HEK293 (cell line): ENCODE measurements around the gene GJD4.
A peak's percentile ranks its signal among the peaks of the same experiment; 100 is the strongest.

Source experiments
- CTCF ChIA-PET: fragments of 350-600 bp; formaldehyde crosslinking; extraction: SDS; loops from one replicate; lab custom pipeline; 2021; ENCODE audit warnings: antibody characterized with exemption; lab: Yijun Ruan, JAX
- POLR2A ChIA-PET: fragments of 300-600 bp; formaldehyde crosslinking; extraction: SDS; loops from one replicate; lab custom pipeline; 2020; ENCODE audit warnings: antibody characterized with exemption, inconsistent platforms; lab: Yijun Ruan, JAX
- H3K27ac ChIP-seq: fragments of 200-500 bp; sonication (Bioruptor generic); 2 replicates; pipeline ENCODE4 v1.5.1; 2014; ENCODE audit warnings: low read depth, low read length, control low read depth, inconsistent platforms; ENCODE audit errors: extremely low read depth
- H3K36me3 ChIP-seq, 2 experiments: fragments of 200-500 bp in 1 of 2; sonication (Bioruptor generic) in 1 of 2; 1 replicate in 1 of 2; 2 replicates in 1 of 2; pipeline ENCODE4 v1.5.1; 2014 to 2017; ENCODE audit warnings: inconsistent platforms in 2 of 2, low read length in 2 of 2; ENCODE audit not compliant: control insufficient read depth in 2 of 2, insufficient read depth in 1 of 2
- H3K4me1 ChIP-seq: fragments of 200-500 bp; sonication (Bioruptor generic); 2 replicates; pipeline ENCODE4 v1.5.1; 2014; ENCODE audit warnings: mild to moderate bottlenecking, low read length, inconsistent platforms; ENCODE audit not compliant: control insufficient read depth, insufficient read depth
- H3K4me3 ChIP-seq: 2 replicates; pipeline ENCODE4 v1.5.1; 2011; ENCODE audit warnings: low read depth, mild to moderate bottlenecking, control low read depth, low read length, moderate library complexity
- H3K9me3 ChIP-seq: fragments of 200-500 bp; sonication (Bioruptor generic); 2 replicates; pipeline ENCODE4 v1.5.1; 2014; ENCODE audit warnings: low read depth, low read length, inconsistent platforms; ENCODE audit not compliant: control insufficient read depth, insufficient read depth
- CTCF ChIP-seq: fragments of 450-650 bp; formaldehyde crosslinking; IDR thresholded peaks from 2 replicates; pipeline ENCODE4 v1.5.1; 2016; ENCODE audit warnings: missing biosample characterization, missing genetic modification characterization
- GLIS1 ChIP-seq: fragments of 450-650 bp; formaldehyde crosslinking; IDR thresholded peaks from 2 replicates; pipeline ENCODE4 v1.5.1; 2016; ENCODE audit warnings: missing biosample characterization, missing genetic modification characterization
- GLIS2 ChIP-seq: fragments of 450-650 bp; formaldehyde crosslinking; IDR thresholded peaks from 2 replicates; pipeline ENCODE4 v1.5.1; 2016; ENCODE audit warnings: missing biosample characterization, missing genetic modification characterization
- PRDM1 ChIP-seq: fragments of 450-650 bp; formaldehyde crosslinking; IDR thresholded peaks from 2 replicates; pipeline ENCODE4; 2016; ENCODE audit warnings: missing biosample characterization, missing genetic modification characterization
- PRDM4 ChIP-seq: fragments of 450-650 bp; formaldehyde crosslinking; IDR thresholded peaks from 2 replicates; pipeline ENCODE4 v1.5.1; 2017; ENCODE audit warnings: missing biosample characterization, missing genetic modification characterization
- REST ChIP-seq: fragments of 450-650 bp; formaldehyde crosslinking; IDR thresholded peaks from 2 replicates; pipeline ENCODE4 v1.5.1; 2016; ENCODE audit warnings: missing biosample characterization, missing genetic modification characterization
- SCRT2 ChIP-seq: fragments of 450-650 bp; formaldehyde crosslinking; IDR thresholded peaks from 2 replicates; pipeline ENCODE4 v1.5.1; 2016; ENCODE audit warnings: missing biosample characterization, missing genetic modification characterization
- ZBTB17 ChIP-seq: fragments of 450-650 bp; formaldehyde crosslinking; IDR thresholded peaks from 2 replicates; pipeline ENCODE4 v1.5.1; 2016; ENCODE audit warnings: missing biosample characterization, missing genetic modification characterization
- ZIC2 ChIP-seq: fragments of 450-650 bp; formaldehyde crosslinking; IDR thresholded peaks from 2 replicates; pipeline ENCODE4 v1.5.1; 2016; ENCODE audit warnings: missing biosample characterization, missing genetic modification characterization
- ZNF2 ChIP-seq: fragments of 450-650 bp; formaldehyde crosslinking; IDR thresholded peaks from 2 replicates; pipeline ENCODE4 v1.5.1; 2016; ENCODE audit warnings: missing biosample characterization, missing genetic modification characterization
- ZNF23 ChIP-seq: fragments of 450-650 bp; formaldehyde crosslinking; IDR thresholded peaks from 2 replicates; pipeline ENCODE4 v1.5.1; 2016; ENCODE audit warnings: missing biosample characterization, missing genetic modification characterization, borderline replicate concordance
- ZNF335 ChIP-seq: fragments of 450-650 bp; formaldehyde crosslinking; conservative IDR thresholded peaks from 2 replicates; pipeline ENCODE4 v1.5.1; 2016; ENCODE audit warnings: missing biosample characterization, missing genetic modification characterization
- ZNF391 ChIP-seq: fragments of 450-650 bp; formaldehyde crosslinking; IDR thresholded peaks from 2 replicates; pipeline ENCODE4 v1.5.1; 2016; ENCODE audit warnings: low read depth, missing biosample characterization, missing genetic modification characterization, borderline replicate concordance
- ZNF555 ChIP-seq: fragments of 450-650 bp; formaldehyde crosslinking; conservative IDR thresholded peaks from 2 replicates; pipeline ENCODE4 v1.5.1; 2017; ENCODE audit warnings: missing biosample characterization, mild to moderate bottlenecking, missing genetic modification characterization, inconsistent platforms
- ZNF596 ChIP-seq: fragments of 450-650 bp; IDR thresholded peaks from 2 replicates; pipeline ENCODE4 v1.5.0; 2018; ENCODE audit warnings: missing biosample characterization, mild to moderate bottlenecking, missing genetic modification characterization, moderate library complexity
- ZNF623 ChIP-seq: fragments of 450-650 bp; formaldehyde crosslinking; IDR thresholded peaks from 2 replicates; pipeline ENCODE4 v1.5.1; 2016; ENCODE audit warnings: missing biosample characterization, missing genetic modification characterization
- ZNF654 ChIP-seq: fragments of 450-650 bp; formaldehyde crosslinking; IDR thresholded peaks from 2 replicates; pipeline ENCODE4 v1.5.1; 2016; ENCODE audit warnings: low read depth, missing biosample characterization, missing genetic modification characterization
- ZNF660 ChIP-seq: fragments of 450-650 bp; IDR thresholded peaks from 2 replicates; pipeline ENCODE4 v1.5.1; 2018; ENCODE audit warnings: missing biosample characterization, mild to moderate bottlenecking, missing genetic modification characterization
- ZXDB ChIP-seq: fragments of 450-650 bp; formaldehyde crosslinking; IDR thresholded peaks from 2 replicates; pipeline ENCODE4 v1.5.1; 2016; ENCODE audit warnings: missing biosample characterization, missing genetic modification characterization

Gene GJD4

GRCh38 chr10:35563261-35563891 lies 41.8 kb upstream of the GJD4 start:
- no peaks in the 10 kb centered on the region for H3K4me1 ChIP-seq
- CTCF ChIA-PET, result interaction anchor here (0.5 to 2.6 kb wide), 35 partner anchors 9 to 1654 kb away, joined by 3 to 31 read pairs (median 4); no protein-coding TSS in a partner anchor
- POLR2A ChIA-PET, result no interaction called here
- H3K27ac ChIP-seq, result no peak overlapping the region
- peaks cover 0 to 22% of the 10 kb centered on the region in 2 experiments; a peak in 2 of 3 replicates for H3K36me3 ChIP-seq
- H3K4me3 ChIP-seq, result no peak overlapping the region
- TF ChIP-seq ZNF2 (tag by site-specific recombination) (peak; percentile 69; the same call in 1 of the 2 replicates), ZBTB17 (tag by site-specific recombination) (0 out of 2 replicates have a peak, but pooled peaks have one; percentile 27), ZNF596 (tag by site-specific recombination) (no peak), ZXDB (tag by site-specific recombination) (no peak), ZNF623 (no peak), PRDM4 (no peak), GLIS2 (tag by site-specific recombination) (no peak), ZNF335 (tag by site-specific recombination) (peak; percentile 55), PRDM1 (tag by site-specific recombination) (no peak), ZNF654 (tag by site-specific recombination) (peak; percentile 34), ZNF660 (peak; percentile 80), ZIC2 (tag by site-specific recombination) (no peak), ZNF555 (tag by site-specific recombination) (no peak), REST (tag by site-specific recombination) (no peak), ZNF391 (no peak), CTCF (peak; percentile 69), ZNF23 (tag by site-specific recombination) (no peak)
- TF ChIP-seq, all 188 proteins: peak for 6
- no peaks in the 10 kb centered on the region for H3K9me3 ChIP-seq

GRCh38 chr10:35564341-35564968 lies 40.7 kb upstream of the GJD4 start:
- H3K27ac ChIP-seq, result no peak overlapping the region
- H3K9me3 ChIP-seq, result no peaks in the 10 kb centered on the region
- TF ChIP-seq GLIS1 (tag by site-specific recombination) (0 out of 2 replicates have a peak, but pooled peaks have one; percentile 17), SCRT2 (tag by site-specific recombination) (no peak)
- POLR2A ChIA-PET, result no interaction called here
- H3K4me1 ChIP-seq, result no peaks in the 10 kb centered on the region
- H3K36me3 ChIP-seq, result peaks cover 0 to 31% of the 10 kb centered on the region in 2 experiments; a peak in 2 of 3 replicates
- CTCF ChIA-PET, result interaction anchor here (0.7 to 2.1 kb wide), 4 partner anchors 10 to 1653 kb away, joined by 4 to 8 read pairs (median 4); no protein-coding TSS in a partner anchor
- H3K4me3 ChIP-seq, result no peak overlapping the region
